ENCODE measurements around the gene PLEKHG1. TPM values are rescaled to one million over a fixed set of nuclear protein-coding genes. Genes with fewer than 3 reads are reported as not detected.

PLEKHG1 gene
- total RNA-seq, 1 experiment from 2014 or later = not detected

DNA sequence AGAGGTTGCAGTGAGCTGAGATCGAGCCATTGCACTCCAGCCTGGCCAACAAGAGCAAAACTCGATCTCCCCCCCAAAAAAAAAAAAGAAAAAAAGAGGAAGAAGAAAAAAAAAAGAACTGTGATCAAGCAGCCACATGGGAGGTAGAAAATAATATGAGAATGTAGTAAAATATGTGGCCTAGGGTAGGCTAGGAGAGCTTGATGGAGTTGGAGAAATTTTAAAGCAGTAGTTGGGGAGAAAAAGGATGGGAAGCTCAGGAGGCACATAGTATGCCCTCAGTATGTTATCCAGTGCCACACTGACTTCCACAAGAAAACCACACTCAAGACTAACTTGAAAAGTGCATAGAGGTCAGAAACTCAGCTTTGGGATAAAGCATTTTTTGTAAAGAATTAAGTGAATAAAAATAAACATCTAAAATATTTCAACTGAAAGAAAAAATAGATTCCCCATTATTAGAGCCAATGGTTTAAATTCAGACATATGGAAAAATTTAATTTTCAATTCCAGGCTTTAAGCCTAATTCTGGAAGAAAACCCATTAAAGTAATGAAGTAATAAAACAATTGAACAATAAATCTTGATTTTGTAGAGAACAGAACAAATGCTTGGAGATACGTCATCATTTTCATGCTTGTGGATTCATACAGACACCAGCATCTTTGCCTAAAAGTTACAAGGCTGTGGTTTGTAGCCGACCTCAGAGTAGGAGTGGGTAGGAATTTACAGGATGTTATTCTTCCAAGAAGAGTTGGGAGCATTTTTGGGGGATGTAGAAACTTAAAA lies 34.7 kb downstream of the PLEKHG1 start:
- in situ Hi-C loops (cut with HindIII; ENCODE audit: low sequenced_read_pairs) = no loop called here

GRCh38 chr6:150634964-150635292 lies 35.2 kb downstream of the PLEKHG1 start:
- in situ Hi-C loops (cut with HindIII; ENCODE audit: low sequenced_read_pairs) = no loop called here

More for the DNA sequence above, 34.7 kb downstream of the PLEKHG1 start:
- no peak for DNase-seq (ENCODE audit: low spot score)

GRCh38 chr6:150635906-150636514 lies 36.3 kb downstream of the PLEKHG1 start:
- in situ Hi-C loops (cut with HindIII; ENCODE audit: low sequenced_read_pairs) = no loop called here

More at GRCh38 chr6:150634964-150635292, 35.2 kb downstream of the PLEKHG1 start:
- no peak for DNase-seq (ENCODE audit: low spot score)

DNA sequence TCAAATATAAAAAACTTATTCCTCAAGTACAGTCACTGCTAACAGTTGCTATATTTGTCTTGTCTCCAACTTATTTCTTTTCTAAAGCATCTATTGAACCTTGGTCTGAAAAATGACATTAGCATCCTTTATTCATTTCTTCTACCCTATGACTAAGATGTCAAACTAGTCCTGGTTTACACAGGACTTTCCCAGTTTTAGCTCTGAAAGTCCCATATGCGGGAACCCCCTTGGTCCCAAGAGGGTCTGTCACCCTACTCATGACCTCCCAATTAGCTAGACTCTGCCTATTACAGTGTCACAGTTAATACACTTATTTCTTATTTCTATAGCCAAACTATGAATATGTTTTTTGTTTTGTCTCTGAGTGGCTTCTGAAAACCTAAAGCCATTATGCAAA lies 37.1 kb downstream of the PLEKHG1 start:
- DNase-seq (ENCODE audit: low spot score) = no peak
- in situ Hi-C loops (cut with HindIII; ENCODE audit: low sequenced_read_pairs) = no loop called here

More at GRCh38 chr6:150635906-150636514, 36.3 kb downstream of the PLEKHG1 start:
- DNase-seq (ENCODE audit: low spot score) = no peak

GRCh38 chr6:150637266-150637665 lies 37.6 kb downstream of the PLEKHG1 start:
- in situ Hi-C loops (cut with HindIII; ENCODE audit: low sequenced_read_pairs) = no loop called here

GRCh38 chr6:150638267-150638666 lies 38.6 kb downstream of the PLEKHG1 start:
- in situ Hi-C loops (cut with HindIII; ENCODE audit: low sequenced_read_pairs) = no loop called here

More at GRCh38 chr6:150637266-150637665, 37.6 kb downstream of the PLEKHG1 start:
- DNase-seq (ENCODE audit: low spot score) = no peak

DNA sequence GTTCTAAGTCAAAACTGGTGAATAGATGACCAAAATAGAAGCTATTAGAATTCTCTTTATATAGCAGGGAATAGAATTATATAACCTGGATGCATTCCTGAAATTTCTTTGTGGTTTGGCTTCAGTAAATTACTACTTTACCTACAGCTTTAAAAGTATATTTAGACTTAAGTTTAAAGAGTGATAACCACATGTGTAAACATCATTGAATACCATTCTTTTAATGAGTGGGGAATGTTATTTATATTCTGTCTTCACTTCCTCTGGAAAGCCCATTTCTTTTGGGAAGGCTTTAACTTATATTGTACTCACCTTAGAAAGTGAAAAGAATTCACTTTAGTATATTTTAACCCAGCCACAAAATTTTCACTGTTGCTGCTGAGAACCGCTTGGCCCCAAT lies 39.1 kb downstream of the PLEKHG1 start:
- in situ Hi-C loops (cut with HindIII; ENCODE audit: low sequenced_read_pairs) = no loop called here

More at GRCh38 chr6:150638267-150638666, 38.6 kb downstream of the PLEKHG1 start:
- DNase-seq (ENCODE audit: low spot score) = no peak

DNA sequence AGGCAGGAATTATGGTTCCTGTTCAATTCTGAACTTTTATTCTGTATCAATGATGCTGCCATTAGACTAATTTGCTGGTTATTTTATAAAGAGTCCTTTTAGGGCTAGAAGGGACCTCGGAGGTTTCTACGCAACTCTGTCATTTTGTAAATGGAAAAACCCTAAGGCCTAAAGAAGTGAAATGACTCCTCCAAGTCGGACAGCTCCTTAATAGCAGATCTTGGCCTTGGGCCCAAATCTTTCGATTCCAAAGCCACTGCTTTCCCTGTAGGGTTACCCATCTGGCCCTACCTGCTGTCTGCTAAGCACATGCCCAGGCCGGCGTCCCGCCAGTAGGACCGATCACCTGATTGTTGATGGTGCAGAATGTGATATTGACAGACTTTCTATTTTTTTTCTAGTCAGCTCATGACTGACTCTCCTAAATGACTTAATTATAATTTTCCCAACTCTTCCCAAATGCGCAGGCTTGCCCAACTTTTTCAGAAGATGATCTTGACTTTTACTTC lies 40.2 kb downstream of the PLEKHG1 start:
- in situ Hi-C loops (cut with HindIII; ENCODE audit: low sequenced_read_pairs) = no loop called here
- no peak for DNase-seq (ENCODE audit: low spot score)

More for the DNA sequence above, 39.1 kb downstream of the PLEKHG1 start:
- DNase-seq (ENCODE audit: low spot score) = no peak

DNA sequence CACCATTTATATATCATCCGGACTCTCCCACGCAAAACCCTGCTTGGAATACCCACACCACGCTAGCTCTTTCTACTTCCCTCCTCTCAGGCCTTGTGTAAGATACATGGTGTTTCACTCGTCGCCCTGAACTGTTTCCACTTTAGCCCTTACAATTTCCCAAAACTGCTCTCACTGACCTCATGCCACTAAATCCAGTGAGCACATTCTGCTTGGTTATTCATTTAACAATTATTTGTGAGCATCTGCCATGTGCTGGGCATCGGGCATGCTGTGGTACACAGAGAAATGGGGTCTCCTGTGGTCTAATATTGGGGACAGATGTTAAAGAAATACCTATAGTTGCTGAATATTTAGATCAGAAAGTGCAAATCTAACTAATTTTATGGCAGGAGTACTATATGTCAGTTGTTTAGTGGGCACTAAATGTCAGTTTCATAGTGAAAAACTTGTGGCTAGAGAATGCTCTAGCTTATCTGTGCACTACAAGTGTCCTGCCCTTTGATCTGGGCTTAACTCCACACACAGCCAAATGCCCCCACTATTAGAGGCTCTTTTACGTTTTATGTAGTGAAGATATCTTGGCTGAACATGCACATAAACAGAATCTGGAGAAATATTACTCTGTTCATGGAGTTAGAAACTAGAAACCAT lies 41.0 kb downstream of the PLEKHG1 start:
- in situ Hi-C loops (cut with HindIII; ENCODE audit: low sequenced_read_pairs) = no loop called here
- DNase-seq (ENCODE audit: low spot score) = no peak

DNA sequence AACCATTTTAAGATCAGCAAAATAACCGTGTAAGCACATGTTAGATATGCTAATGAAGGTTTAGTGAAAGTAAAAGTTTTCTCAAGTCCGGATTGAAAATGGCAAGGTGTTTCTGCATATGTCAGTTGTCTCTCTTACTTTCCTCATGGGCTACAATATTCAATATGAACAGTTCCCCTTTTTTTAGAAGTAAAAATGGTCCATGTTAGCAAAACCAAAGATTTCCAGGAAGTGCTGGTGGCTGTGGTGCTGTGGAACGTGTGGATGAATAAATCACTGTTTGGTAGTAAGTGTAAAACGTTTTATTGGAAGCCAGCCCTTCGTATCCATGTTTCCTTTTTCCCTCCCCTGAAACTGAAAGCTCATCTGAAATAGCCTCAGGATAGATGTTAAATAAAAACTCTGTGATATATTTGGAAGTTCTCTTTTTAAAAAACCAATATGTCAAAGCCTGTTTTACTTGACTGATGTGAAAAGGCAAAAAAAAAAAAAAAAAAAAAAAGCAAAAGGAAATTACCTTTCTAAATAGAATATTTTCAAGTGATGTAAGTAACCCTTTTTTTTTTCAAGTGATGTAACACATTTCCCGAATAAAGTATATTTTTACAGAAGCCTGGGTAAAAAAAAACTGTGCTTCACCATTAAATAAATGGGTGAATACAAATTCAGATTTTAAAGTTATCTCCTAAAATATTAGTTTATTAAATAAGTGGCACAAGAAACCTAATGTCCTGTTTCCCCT lies 41.9 kb downstream of the PLEKHG1 start:
- in situ Hi-C loops (cut with HindIII; ENCODE audit: low sequenced_read_pairs) = no loop called here
- DNase-seq (ENCODE audit: low spot score) = no peak

- in situ Hi-C loops (cut with HindIII; ENCODE audit: low sequenced_read_pairs) = no loop called here
- DNase-seq (ENCODE audit: low spot score) = no peak
Observed at GRCh38 chr6:150646228-150646627, 46.5 kb downstream of the PLEKHG1 start.

- no peak for DNase-seq (ENCODE audit: low spot score)
- in situ Hi-C loops (cut with HindIII; ENCODE audit: low sequenced_read_pairs) = no loop called here
Observed at GRCh38 chr6:150647051-150647450, 47.4 kb downstream of the PLEKHG1 start.

Other genes starting within 250 kb of the PLEKHG1 start
- gene IYD, start 230.9 kb upstream of the PLEKHG1 start, total RNA-seq (2014; rRNA removed; shearing (Covaris generic)) = not detected in 2 replicates